ENCODE results near the gene FAM50A. TPM values are rescaled to one million over a fixed set of nuclear protein-coding genes. Genes with fewer than 3 reads are reported as not detected.

Gene FAM50A
- total RNA-seq, 2 experiments from 2014 or later: 59.2 to 70.3 TPM

GRCh38 chrX:154436983-154437752, 6.8 kb upstream of the FAM50A start, which contains the start of gene GDI1:
Gene GDI1 (plus strand): TSS chrX:154437154. CDS start chrX:154437255, 101 bp downstream.
- Mint-ChIP-seq H3K4me3 (peak within 1 kb of the TSS; percentile 89), H3K27ac (peak within 1 kb of the TSS; percentile 89), H3K9me3 (no peaks in the 10 kb centered on the region), H3K36me3 (no peaks in the 10 kb centered on the region), H3K27me3 (no peaks in the 10 kb centered on the region), H3K4me1 (peaks cover 15% of the 10 kb centered on the region)
- peak; percentile 79 for DNase-seq
- ATAC-seq (ENCODE audit: low read depth): peak; percentile 48
- POLR2A ChIA-PET: no interaction called here

- Mint-ChIP-seq H3K36me3 (no peaks in the 10 kb centered on the region), H3K4me1 (peaks cover 12% of the 10 kb centered on the region), H3K4me3 (peak overlapping the region; percentile 89), H3K27ac (peak overlapping the region; percentile 79), H3K9me3 (no peaks in the 10 kb centered on the region), H3K27me3 (no peaks in the 10 kb centered on the region)
- POLR2A ChIA-PET: interaction anchor here (0.8 to 0.9 kb wide), 2 partner anchors 39 to 52 kb away, joined by 3 read pairs; partner anchors contain the start of gene SLC10A3
- ATAC-seq (ENCODE audit: low read depth) (no peak), DNase-seq (no peak)
Observed at GRCh38 chrX:154437971-154438893, 5.7 kb upstream of the FAM50A start.

- no peaks in the 10 kb centered on the region for H3K9me3 Mint-ChIP-seq
- H3K4me1 Mint-ChIP-seq: peaks cover 11% of the 10 kb centered on the region
- no peaks in the 10 kb centered on the region for H3K36me3 Mint-ChIP-seq
- ATAC-seq (ENCODE audit: low read depth) (no peak), DNase-seq (no peak)
- no peaks in the 10 kb centered on the region for H3K27me3 Mint-ChIP-seq
- H3K27ac Mint-ChIP-seq: peak overlapping the region; percentile 45
- H3K4me3 Mint-ChIP-seq: no peak overlapping the region
- POLR2A ChIA-PET: interaction anchor here (0.7 kb wide), 1 partner anchor 41 kb away, joined by 5 read pairs; the partner anchor contains the start of gene RPL10
Observed at GRCh38 chrX:154439841-154440240, 4.1 kb upstream of the FAM50A start.

- POLR2A ChIA-PET: interaction anchor here (0.7 to 1.3 kb wide), 3 partner anchors 38 to 43 kb away, joined by 3 to 5 read pairs (median 4); partner anchors contain the start of gene RPL10
- no peak for ATAC-seq (ENCODE audit: low read depth)
- peaks cover 11% of the 10 kb centered on the region for H3K4me1 Mint-ChIP-seq
- no peak overlapping the region for H3K4me3 Mint-ChIP-seq
- H3K27ac Mint-ChIP-seq: no peak overlapping the region
- H3K36me3 Mint-ChIP-seq: no peaks in the 10 kb centered on the region
- no peaks in the 10 kb centered on the region for H3K9me3 Mint-ChIP-seq
- no peaks in the 10 kb centered on the region for H3K27me3 Mint-ChIP-seq
- DNase-seq: no peak
Observed at GRCh38 chrX:154440623-154441357, 3.2 kb upstream of the FAM50A start.

- H3K36me3 Mint-ChIP-seq: peaks cover 2% of the 10 kb centered on the region
- POLR2A ChIA-PET: interaction anchor here (1.0 to 1.3 kb wide), 2 partner anchors 38 to 44 kb away, joined by 3 to 4 read pairs; partner anchors contain the start of gene RPL10
- H3K9me3 Mint-ChIP-seq: no peaks in the 10 kb centered on the region
- peak overlapping the region; percentile 38 for H3K27ac Mint-ChIP-seq
- H3K4me1 Mint-ChIP-seq: peaks cover 7% of the 10 kb centered on the region
- ATAC-seq (ENCODE audit: low read depth) (no peak), DNase-seq (no peak)
- H3K27me3 Mint-ChIP-seq: no peaks in the 10 kb centered on the region
- H3K4me3 Mint-ChIP-seq: peak overlapping the region; percentile 13
Observed at GRCh38 chrX:154441564-154441963, 2.4 kb upstream of the FAM50A start.

- POLR2A ChIA-PET: interaction anchor here (1.0 to 1.3 kb wide), 2 partner anchors 39 to 44 kb away, joined by 3 to 4 read pairs; partner anchors contain the start of gene RPL10
- H3K4me3 Mint-ChIP-seq: no peak overlapping the region
Observed at GRCh38 chrX:154441984-154442707, 1.8 kb upstream of the FAM50A start.

GRCh38 chrX:154443479-154443910, 446 bp upstream of the FAM50A start:
- POLR2A ChIA-PET: no interaction called here
- Mint-ChIP-seq H3K4me1 (peaks cover 3% of the 10 kb centered on the region), H3K27ac (peak overlapping the region; percentile 80), H3K9me3 (no peaks in the 10 kb centered on the region), H3K27me3 (no peaks in the 10 kb centered on the region), H3K4me3 (peak overlapping the region; percentile 69), H3K36me3 (peaks cover 2% of the 10 kb centered on the region)
- no peak for DNase-seq
- no peak for ATAC-seq (ENCODE audit: low read depth)

More at GRCh38 chrX:154441984-154442707, 1.8 kb upstream of the FAM50A start:
- peaks cover 7% of the 10 kb centered on the region for H3K4me1 Mint-ChIP-seq
- no peak overlapping the region for H3K27ac Mint-ChIP-seq
- no peaks in the 10 kb centered on the region for H3K27me3 Mint-ChIP-seq
- ATAC-seq (ENCODE audit: low read depth) (no peak), DNase-seq (no peak)
- peaks cover 2% of the 10 kb centered on the region for H3K36me3 Mint-ChIP-seq
- no peaks in the 10 kb centered on the region for H3K9me3 Mint-ChIP-seq

GRCh38 chrX:154444755-154445246, 860 bp downstream of the FAM50A start:
- H3K9me3 Mint-ChIP-seq: no peaks in the 10 kb centered on the region
- H3K27ac Mint-ChIP-seq: no peak overlapping the region
- H3K36me3 Mint-ChIP-seq: peaks cover 2% of the 10 kb centered on the region
- H3K4me1 Mint-ChIP-seq: peaks cover 3% of the 10 kb centered on the region
- no peaks in the 10 kb centered on the region for H3K27me3 Mint-ChIP-seq
- POLR2A ChIA-PET: interaction anchor here (0.9 to 1.2 kb wide), 2 partner anchors 14 to 47 kb away, joined by 3 to 4 read pairs; partner anchors contain the start of gene RPL10
- ATAC-seq (ENCODE audit: low read depth) (no peak), DNase-seq (no peak)
- peak overlapping the region; percentile 28 for H3K4me3 Mint-ChIP-seq

- Mint-ChIP-seq H3K4me1 (peaks cover 3% of the 10 kb centered on the region), H3K27ac (no peak overlapping the region), H3K4me3 (peak overlapping the region; percentile 49), H3K9me3 (no peaks in the 10 kb centered on the region), H3K27me3 (no peaks in the 10 kb centered on the region), H3K36me3 (peaks cover 2% of the 10 kb centered on the region)
- DNase-seq (no peak), ATAC-seq (ENCODE audit: low read depth) (no peak)
- POLR2A ChIA-PET: interaction anchor here (0.7 to 0.8 kb wide), 2 partner anchors 31 to 48 kb away, joined by 3 read pairs; partner anchors contain the start of gene RPL10
Observed at GRCh38 chrX:154445776-154446175, 1.8 kb downstream of the FAM50A start.

- Mint-ChIP-seq H3K27me3 (no peaks in the 10 kb centered on the region), H3K4me1 (peaks cover 2% of the 10 kb centered on the region), H3K36me3 (peaks cover 2% of the 10 kb centered on the region), H3K27ac (no peak overlapping the region), H3K4me3 (no peak overlapping the region), H3K9me3 (no peaks in the 10 kb centered on the region)
- DNase-seq (no peak), ATAC-seq (ENCODE audit: low read depth) (no peak)
- POLR2A ChIA-PET: interaction anchor here (0.7 to 0.8 kb wide), 2 partner anchors 31 to 49 kb away, joined by 3 read pairs; partner anchors contain the start of gene RPL10
Observed at GRCh38 chrX:154446430-154446829, 2.5 kb downstream of the FAM50A start.

GRCh38 chrX:154448484-154448883, 4.5 kb downstream of the FAM50A start:
- Mint-ChIP-seq H3K4me3 (no peak overlapping the region), H3K27ac (no peak overlapping the region), H3K9me3 (no peaks in the 10 kb centered on the region), H3K27me3 (no peaks in the 10 kb centered on the region), H3K4me1 (no peaks in the 10 kb centered on the region), H3K36me3 (peaks cover 2% of the 10 kb centered on the region)
- ATAC-seq (ENCODE audit: low read depth): no peak
- POLR2A ChIA-PET: no interaction called here
- no peak for DNase-seq

GRCh38 chrX:154449618-154450017, 5.7 kb downstream of the FAM50A start:
- POLR2A ChIA-PET: interaction anchor here (1.0 kb wide), 1 partner anchor 27 kb away, joined by 3 read pairs; no protein-coding TSS in a partner anchor
- no peak for ATAC-seq (ENCODE audit: low read depth)
- Mint-ChIP-seq H3K27me3 (no peaks in the 10 kb centered on the region), H3K36me3 (peaks cover 4% of the 10 kb centered on the region), H3K9me3 (no peaks in the 10 kb centered on the region), H3K27ac (no peak overlapping the region), H3K4me3 (no peak overlapping the region), H3K4me1 (no peaks in the 10 kb centered on the region)
- no peak for DNase-seq

Data from activated naive CD8-positive, alpha-beta T cell treated with anti-CD3 and anti-CD28 coated beads, Interleukin-2, amount 10 ng/mL, durations not matched to agents 7 days and 5 days (primary cell).